NCI-H2196 (cell line): ENCODE data around the gene PGAP6.
"Not testable (repeated sequence)": the region's sequence is repeated elsewhere in the genome, so short reads cannot be mapped to it uniquely, and the experiment has no call there.

ENCODE experiments used
- DNase-seq: peaks from one replicate; lab custom pipeline; 2025; ENCODE audit not compliant: unreplicated experiment; lab: John Stamatoyannopoulos, UW

The PGAP6 gene

GRCh38 chr16:352547-353403, 29.0 kb downstream of the PGAP6 start, which contains the start of gene AXIN1:
Gene AXIN1, minus strand, starts transcription at chr16:352723. Its CDS starts 5,698 bp downstream, at chr16:347025.
- DNase-seq = peak; percentile 98

DNA sequence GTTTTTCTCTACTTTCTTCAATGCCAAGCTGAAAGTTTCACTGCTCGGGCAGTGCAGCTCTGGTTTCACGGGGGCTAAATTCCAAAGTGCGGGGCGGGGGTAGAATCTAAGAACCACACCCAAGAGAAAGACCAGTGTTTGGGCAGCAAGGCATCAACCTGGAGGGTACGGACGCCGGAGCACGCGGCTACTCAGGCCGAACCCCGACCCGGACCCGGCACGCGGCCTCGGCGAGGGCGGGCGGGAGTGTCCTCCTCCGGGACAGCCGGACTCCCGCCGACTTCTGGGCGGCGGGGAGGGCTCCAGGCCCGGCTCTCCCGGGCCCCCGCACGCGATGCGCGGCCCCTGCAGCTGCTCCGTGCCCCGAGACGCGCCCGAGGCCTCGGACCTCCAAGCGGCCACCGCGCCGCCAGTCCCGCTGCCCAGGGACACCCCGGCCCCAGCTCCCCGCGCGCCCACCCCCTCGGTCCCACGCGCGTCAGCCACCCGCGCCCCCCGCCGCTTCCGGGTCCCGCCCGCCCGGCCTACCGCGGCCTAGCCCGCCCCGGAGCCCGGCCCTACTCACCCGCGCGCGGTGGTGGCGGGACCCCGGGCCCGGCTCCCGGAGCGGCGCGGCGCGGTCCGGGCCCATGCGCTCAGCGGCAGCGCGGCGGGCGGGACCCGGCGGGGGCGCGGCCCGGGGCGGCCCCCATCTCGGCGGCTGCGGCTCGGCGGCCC, 29.8 kb downstream of the PGAP6 start:
- no peak for DNase-seq

DNA sequence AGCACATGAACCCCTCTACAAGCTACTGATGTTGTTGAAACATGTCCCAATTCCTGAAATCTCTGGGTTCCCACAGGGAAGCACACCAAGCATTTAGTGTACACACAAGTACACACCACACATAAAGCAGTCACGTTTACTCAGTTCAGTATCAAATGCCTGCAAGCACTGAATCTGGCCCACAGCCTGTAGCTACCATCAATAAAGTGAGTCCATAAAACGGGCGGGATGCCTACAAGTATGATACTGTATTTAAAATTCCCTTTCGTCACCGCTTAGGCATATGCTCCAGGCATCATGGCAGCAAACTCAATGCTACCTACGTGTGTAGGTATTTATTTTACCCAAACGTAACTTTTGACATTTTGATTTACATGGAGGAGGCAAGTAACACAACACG, 31.6 kb downstream of the PGAP6 start:
- DNase-seq = no peak

GRCh38 chr16:349211-349610, 32.6 kb downstream of the PGAP6 start:
- no peak for DNase-seq

- not testable (repeated sequence) for DNase-seq
Measured at GRCh38 chr16:348495-348894, 33.3 kb downstream of the PGAP6 start.

GRCh38 chr16:347203-347602, 34.6 kb downstream of the PGAP6 start:
- no peak for DNase-seq

- DNase-seq = no peak
Measured at GRCh38 chr16:346587-346986, 35.2 kb downstream of the PGAP6 start.

DNA sequence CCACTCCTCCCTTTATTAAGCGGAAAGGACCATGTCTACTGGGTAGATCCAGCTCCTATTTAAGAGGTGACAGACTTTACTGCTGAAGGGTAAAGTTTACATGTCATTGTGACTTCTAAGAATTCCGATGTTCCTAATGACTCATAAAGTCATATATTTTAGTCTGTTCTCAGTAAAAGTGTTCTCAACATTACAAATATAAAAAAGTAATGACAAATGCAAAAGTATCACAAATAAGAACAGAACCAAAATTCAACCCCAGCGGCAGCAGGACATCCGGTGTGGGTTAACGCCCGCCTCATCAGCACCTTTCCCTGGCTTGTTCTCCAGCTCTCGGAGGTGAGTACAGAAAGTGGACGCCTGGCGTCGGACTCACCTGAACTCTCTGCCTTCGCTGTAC, 36.0 kb downstream of the PGAP6 start:
- no peak for DNase-seq

DNA sequence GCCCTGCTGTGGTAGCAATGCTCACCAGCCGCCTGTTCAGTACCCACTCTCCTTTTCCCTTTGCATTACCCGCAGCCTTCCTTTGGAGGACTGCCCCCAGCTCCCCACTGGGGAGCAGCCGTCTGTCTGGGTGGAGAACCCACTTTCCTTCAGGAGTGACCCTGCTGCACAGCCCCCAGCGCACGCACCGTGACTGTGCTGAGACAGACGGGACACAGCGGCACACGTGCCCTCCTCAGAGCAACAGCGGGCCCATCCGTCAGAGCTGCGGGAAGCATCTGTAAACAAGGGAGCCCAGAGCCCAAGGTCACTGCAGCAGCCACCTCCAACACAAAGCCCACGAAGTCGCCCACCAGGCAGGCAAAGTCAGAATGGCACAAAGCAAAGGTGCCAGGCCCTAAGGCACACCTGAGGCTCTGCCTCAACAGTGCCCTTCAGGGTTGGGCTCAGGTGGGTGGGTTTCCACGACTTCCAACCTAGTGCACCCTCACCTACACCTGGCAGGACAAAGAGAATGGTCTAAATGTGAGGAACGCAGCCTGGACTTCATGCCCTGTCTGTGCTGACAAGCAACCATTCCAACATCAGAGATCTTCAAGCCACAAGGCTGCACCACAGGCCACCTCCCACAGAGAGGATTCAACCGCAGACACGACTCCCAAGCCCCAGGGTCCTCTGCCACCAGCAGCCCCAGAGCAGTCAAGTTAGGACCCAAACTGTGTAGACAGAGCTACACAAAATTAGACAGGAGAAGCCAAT, 39.1 kb downstream of the PGAP6 start:
- no peak for DNase-seq

- not testable (repeated sequence) for DNase-seq
Measured at GRCh38 chr16:341974-342336, 39.8 kb downstream of the PGAP6 start.

GRCh38 chr16:341095-341973, 40.4 kb downstream of the PGAP6 start:
- DNase-seq = not testable (repeated sequence)

- DNase-seq = no peak
Measured at GRCh38 chr16:340370-341091, 41.2 kb downstream of the PGAP6 start.

- DNase-seq = no peak
Measured at GRCh38 chr16:339680-340079, 42.1 kb downstream of the PGAP6 start.

DNA sequence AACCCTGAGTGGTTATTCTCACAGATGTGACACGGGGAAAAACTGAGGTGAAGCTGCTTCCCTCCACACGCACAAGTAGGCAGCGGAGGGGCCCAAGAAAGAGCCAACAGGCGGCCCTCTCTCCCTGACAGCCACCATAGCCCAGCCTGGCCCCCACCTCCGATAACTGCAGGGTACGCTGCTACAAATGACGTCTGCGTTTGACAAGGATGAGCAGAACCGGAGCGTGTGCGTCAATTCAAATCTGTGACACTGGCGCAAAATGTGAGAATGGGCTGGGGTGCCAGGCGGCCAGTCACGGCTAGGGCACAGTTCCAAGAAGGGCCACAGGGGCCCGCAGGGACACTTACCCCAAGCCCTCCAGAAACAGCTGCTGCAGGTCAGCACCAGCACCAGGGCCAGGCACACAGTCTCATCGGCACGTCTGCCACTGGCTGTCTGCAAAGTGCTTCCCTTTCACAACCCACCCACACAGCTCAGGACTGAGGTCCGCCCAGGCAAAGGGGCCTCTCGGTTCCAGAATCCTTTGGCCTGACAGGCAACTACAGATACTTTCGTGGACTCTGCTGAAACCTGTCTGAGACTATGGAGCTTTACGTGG, 43.7 kb downstream of the PGAP6 start:
- no peak for DNase-seq

DNA sequence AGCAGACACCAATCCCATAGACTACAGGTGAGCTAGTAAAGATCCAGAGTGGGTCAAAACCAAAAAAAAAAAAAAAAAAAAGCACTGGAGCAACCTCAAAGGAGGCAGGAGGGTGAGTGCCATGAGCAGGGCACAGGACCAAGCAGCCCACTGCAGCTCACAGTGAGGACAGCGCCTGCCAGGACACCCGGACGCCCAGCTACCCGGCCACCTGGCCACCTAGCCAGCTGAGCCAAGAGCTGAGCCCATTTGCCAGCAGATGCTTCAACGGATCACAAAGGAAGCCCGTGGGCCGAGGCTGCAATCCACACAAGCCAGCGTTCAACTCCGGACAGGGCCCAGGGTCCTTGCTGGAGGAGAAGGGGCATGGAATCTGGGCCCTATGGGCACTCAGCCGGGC, 44.3 kb downstream of the PGAP6 start:
- DNase-seq = peak; percentile 32

- no peak for DNase-seq
Measured at GRCh38 chr16:336269-336668, 45.5 kb downstream of the PGAP6 start.

DNA sequence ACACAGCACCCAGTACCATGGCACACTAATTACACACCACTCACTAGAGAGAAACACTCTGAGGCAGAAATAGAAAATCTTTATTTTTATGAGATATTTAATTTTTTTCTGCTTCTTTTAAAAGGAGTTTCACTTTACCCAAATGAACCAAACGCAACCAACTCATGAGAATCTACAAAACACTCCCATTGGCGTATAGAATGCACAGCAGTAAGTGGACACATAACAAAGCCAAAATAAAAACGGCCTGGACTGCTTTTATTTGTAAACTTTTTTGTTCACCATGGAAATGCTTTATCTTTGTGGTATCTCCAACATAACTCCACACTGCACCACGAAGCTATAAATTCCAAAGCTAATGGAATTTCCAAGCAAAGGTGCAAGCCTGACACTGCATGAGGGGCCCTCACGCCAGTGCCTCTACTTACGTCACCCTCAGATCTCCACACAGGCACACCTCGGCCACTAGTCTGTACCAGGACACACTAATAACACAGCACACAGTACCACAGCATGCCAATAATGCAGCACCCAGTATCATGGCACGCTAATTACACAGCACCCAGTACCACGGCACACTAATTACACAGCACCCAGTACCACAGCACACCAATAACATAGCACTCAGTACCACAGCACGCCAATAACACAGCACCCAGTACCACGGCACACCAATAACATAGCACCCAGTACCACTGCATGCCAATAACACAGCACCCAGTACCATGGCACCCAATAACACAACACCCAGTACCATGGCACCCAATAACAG, 46.7 kb downstream of the PGAP6 start:
- not testable (repeated sequence) for DNase-seq

DNA sequence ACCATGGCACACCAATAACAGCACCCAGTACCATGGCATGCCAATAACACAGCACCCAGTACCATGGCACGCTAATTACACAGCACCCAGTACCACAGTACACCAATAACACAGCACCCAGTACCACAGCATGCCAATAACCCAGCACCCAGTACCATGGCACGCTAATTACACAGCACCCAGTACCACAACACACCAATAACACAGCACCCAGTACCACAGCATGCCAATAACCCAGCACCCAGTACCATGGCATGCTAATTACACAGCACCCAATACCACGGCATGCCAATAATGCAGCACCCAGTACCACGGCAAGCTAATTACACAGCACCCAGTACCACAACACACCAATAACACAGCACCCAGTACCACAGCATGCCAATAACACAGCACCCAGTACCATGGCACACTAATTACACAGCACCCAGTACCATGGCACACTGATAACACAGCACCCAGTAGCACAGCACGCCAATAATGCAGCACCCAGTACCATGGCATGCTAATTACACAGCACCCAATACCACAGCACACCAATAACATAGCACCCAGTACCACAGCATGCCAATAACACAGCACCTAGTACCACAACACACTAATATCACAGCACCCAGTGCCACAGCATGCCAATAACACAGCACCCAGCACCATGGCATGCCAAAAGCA, 47.5 kb downstream of the PGAP6 start:
- DNase-seq = not testable (repeated sequence)
